ENCODE measurements around the gene SOCS2.
"Not testable (repeated sequence)": the region's sequence is repeated elsewhere in the genome, so short reads cannot be mapped to it uniquely, and the experiment has no call there.

Gene SOCS2

DNA sequence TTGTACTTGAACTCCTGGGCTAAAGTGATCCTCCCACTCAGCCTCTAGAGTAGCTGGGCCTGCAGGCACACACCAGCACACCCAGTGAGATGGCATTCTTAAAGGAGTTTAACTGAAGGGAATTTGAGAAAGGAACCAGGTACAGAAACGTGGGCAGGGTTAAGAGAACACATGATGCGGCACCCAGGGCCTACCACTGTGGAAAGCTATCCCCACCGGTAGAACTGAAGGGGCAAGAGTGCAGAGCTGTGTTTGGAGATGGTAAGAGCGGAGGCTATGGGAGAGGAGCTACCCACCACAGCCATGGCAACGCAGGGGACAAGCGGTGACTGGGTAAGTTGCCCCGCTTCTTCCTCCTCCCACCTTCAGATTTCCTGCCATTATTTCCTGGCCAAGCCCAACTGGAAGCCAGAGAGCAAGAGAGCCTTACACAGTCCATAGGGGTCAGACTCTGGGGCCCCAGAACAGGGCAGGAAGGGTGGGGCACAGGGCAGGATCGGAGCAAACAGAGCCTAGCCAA, 46.5 kb downstream of the SOCS2 start:
- TF ChIP-seq POLR2A (IDR thresholded peaks at IDR 0.05; ENCODE audit: low read depth, low read length) = no peak
- no peak for DNase-seq (ENCODE audit: insufficient read length, low spot score)
- no peak for FAIRE-seq

GRCh38 chr12:93621986-93622385, 49.5 kb downstream of the SOCS2 start:
- FAIRE-seq = no peak
- DNase-seq (ENCODE audit: insufficient read length, low spot score) = no peak
- TF ChIP-seq POLR2A (IDR thresholded peaks at IDR 0.05; ENCODE audit: low read depth, low read length) = no peak

DNA sequence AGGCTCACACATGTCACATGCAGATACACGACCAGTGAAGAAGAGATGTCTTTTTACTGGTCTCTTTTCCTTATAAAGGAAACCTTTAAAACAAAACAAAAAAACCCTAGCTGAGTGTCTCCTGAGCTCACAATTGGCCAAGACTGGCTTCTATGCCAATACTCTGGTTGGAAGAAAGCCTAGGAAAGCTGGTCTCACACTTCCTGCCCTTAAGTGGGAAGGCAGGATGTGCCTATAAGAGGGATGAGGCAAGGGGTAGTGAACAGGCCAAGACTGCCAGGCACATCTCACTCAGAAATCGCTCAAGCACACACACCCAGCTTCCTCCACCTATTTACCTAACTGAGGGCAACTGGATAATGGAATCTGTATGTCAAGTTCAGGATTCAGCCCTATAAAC, 50.0 kb downstream of the SOCS2 start:
- TF ChIP-seq POLR2A (IDR thresholded peaks at IDR 0.05; ENCODE audit: low read depth, low read length) = no peak
- DNase-seq (ENCODE audit: insufficient read length, low spot score) (no peak), FAIRE-seq (no peak)

- FAIRE-seq = peak; percentile 89
- no peak for TF ChIP-seq POLR2A (IDR thresholded peaks at IDR 0.05; ENCODE audit: low read depth, low read length)
- DNase-seq (ENCODE audit: insufficient read length, low spot score) = peak; percentile 47
Measured at GRCh38 chr12:93624595-93625294, 52.3 kb downstream of the SOCS2 start.

DNA sequence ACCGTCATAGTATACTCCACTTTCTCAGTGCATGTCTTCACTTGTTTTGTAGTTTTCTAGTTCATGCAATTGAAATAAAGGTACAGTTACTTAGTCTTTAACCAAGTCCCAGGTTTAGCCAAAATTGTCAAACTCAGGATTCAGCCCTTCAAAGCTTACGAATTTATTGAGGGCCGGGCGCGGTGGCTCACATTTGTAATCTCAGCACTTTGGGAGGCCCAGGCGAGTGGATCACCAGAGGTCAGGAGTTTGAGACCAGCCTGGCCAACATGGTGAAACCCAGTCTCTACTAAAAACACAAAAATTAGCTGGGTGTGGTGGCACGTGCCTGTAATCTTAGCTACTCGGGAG, 52.8 kb downstream of the SOCS2 start:
- DNase-seq (ENCODE audit: insufficient read length, low spot score); FAIRE-seq: not testable (repeated sequence)

DNA sequence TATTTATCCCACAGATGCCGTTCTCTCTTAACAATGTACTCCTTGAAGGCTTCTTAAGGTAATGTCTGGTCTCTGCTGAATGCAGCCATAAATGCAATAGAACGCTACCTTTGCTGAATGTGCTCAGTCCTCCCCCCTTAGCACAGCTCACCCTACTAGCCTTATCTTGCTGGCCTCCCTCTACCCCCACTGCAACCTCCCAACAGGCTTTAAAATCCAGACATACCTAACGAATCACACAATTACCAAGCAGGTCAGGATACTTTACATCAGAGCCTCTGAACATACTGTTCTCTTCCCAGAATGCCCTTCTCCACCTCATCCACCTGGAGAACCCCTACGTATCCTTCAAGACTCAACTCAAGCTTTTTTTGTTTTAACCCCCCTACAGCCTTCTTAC, 53.7 kb downstream of the SOCS2 start:
- FAIRE-seq = no peak
- no peak for TF ChIP-seq POLR2A (IDR thresholded peaks at IDR 0.05; ENCODE audit: low read depth, low read length)
- no peak for DNase-seq (ENCODE audit: insufficient read length, low spot score)
